Spleen (tissue), 7 donors: ENCODE results near the gene PIH1D1.

ENCODE experiments used
- POLR2A ChIP-seq, 3 donors: fragments of 450-650 bp; IDR thresholded peaks; one replicate each; pipeline ENCODE4 v1.5.1; 2017; ENCODE audit warnings: antibody characterized with exemption in 3 of 3, mild to moderate bottlenecking in 1 of 3
- POLR2AphosphoS5 ChIP-seq, 3 donors: sonication (generic); formaldehyde crosslinking; IDR thresholded peaks; one replicate each; pipeline ENCODE4 v1.5.1; 2017; ENCODE audit warnings: antibody characterized with exemption in 3 of 3
- TF ChIP-seq, protein P1 (sequence below), 11 experiments: fragments of 200-600 bp in 7 of 11; fragments of 450-650 bp in 4 of 11; sonication (generic) in 4 of 11; IDR thresholded peaks in 8 of 11; conservative IDR thresholded peaks in 3 of 11; 1 replicate in 7 of 11; 2 replicates in 4 of 11; pipeline versions ENCODE4 v1.4.0 to v1.8.0; 2016 to 2021; ENCODE audit warnings: antibody characterized with exemption in 11 of 11, inconsistent platforms in 4 of 11, mild to moderate bottlenecking in 1 of 11
- donor health status: DM: no; HTN: no; CAD: no; lungs with moderate emphysema.
- donor health status: DM: no; HTN: no; CAD: no.
- donor health status: DM: no; HTN: no; CAD: no.

DNA sequence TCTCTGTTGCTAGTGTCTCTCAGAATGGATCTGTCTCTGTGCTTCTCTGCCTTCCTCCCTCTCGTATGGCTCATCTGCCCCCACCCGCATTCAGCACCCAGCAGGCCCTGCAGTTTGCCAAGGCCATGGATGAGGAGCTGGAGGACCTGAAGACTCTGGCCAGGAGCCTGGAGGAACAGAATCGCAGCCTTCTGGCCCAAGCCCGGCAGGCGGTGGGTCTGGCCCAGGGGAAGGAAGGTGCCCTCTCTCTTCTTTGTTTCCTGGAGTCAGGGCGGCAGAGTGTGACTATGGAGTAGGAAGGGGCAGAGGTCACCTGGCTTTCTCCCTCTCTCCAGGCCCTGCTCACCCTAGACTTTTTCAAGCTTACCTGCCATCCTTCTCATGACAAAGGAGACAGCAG is 52.7 kb downstream of the PIH1D1 start:
- TF ChIP-seq, protein P1, sequence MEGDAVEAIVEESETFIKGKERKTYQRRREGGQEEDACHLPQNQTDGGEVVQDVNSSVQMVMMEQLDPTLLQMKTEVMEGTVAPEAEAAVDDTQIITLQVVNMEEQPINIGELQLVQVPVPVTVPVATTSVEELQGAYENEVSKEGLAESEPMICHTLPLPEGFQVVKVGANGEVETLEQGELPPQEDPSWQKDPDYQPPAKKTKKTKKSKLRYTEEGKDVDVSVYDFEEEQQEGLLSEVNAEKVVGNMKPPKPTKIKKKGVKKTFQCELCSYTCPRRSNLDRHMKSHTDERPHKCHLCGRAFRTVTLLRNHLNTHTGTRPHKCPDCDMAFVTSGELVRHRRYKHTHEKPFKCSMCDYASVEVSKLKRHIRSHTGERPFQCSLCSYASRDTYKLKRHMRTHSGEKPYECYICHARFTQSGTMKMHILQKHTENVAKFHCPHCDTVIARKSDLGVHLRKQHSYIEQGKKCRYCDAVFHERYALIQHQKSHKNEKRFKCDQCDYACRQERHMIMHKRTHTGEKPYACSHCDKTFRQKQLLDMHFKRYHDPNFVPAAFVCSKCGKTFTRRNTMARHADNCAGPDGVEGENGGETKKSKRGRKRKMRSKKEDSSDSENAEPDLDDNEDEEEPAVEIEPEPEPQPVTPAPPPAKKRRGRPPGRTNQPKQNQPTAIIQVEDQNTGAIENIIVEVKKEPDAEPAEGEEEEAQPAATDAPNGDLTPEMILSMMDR (IDR thresholded peaks at IDR 0.05 in 8 of 11, conservative IDR thresholded peaks at IDR 0.05 in 3 of 11), result no peak
- TF ChIP-seq POLR2A (IDR thresholded peaks at IDR 0.05) (no peak), POLR2AphosphoS5 (IDR thresholded peaks at IDR 0.05) (no peak)
